Mesendoderm (in vitro differentiated cells): Measurements from ENCODE around the gene RNGTT.

Source experiments
- DNase-seq: peaks from one replicate; pipeline ENCODE4 v3.0.0; 2013
- H2AK5ac ChIP-seq: 2 replicates; pipeline ENCODE4 v1.6.1; 2013; ENCODE audit warnings: low read length, inconsistent platforms
- H2BK120ac ChIP-seq: 2 replicates; pipeline ENCODE4 v1.6.1; 2013; ENCODE audit warnings: low read depth, mild to moderate bottlenecking, low read length, moderate library complexity, mixed read lengths
- H2BK15ac ChIP-seq: replicated peaks from 2 replicates; pipeline ENCODE4 v1.6.1; 2013; ENCODE audit warnings: low read depth, mild to moderate bottlenecking, moderate library complexity
- H2BK5ac ChIP-seq: 2 replicates; pipeline ENCODE4 v1.6.1; 2013; ENCODE audit warnings: low read length, inconsistent platforms
- H3K18ac ChIP-seq: 2 replicates; pipeline ENCODE4 v1.6.1; 2013; ENCODE audit warnings: mild to moderate bottlenecking, low read length, mixed read lengths
- H3K23ac ChIP-seq: one replicate; pipeline ENCODE4 v1.6.1; 2013; ENCODE audit warnings: low read length
- H3K27ac ChIP-seq: 2 replicates; pipeline ENCODE4 v1.5.1; 2013; ENCODE audit warnings: low read depth, mild to moderate bottlenecking, inconsistent platforms, low read length, moderate library complexity
- H3K27me3 ChIP-seq: 2 replicates; pipeline ENCODE4 v1.6.1; 2013; ENCODE audit warnings: low read length, control low read depth, mild to moderate bottlenecking, inconsistent platforms; ENCODE audit not compliant: insufficient read depth, poor library complexity
- H3K36me3 ChIP-seq: 2 replicates; pipeline ENCODE4 v1.6.1; 2013; ENCODE audit warnings: low read length, inconsistent platforms; ENCODE audit not compliant: control insufficient read depth, insufficient read depth
- H3K4ac ChIP-seq: one replicate; pipeline ENCODE4 v1.6.1; 2013; ENCODE audit warnings: low read depth, mild to moderate bottlenecking, low read length, moderate library complexity
- H3K4me1 ChIP-seq: 2 replicates; pipeline ENCODE4 v1.6.1; 2013; ENCODE audit warnings: low read depth, low read length, inconsistent platforms; ENCODE audit not compliant: control insufficient read depth
- H3K4me2 ChIP-seq: 2 replicates; pipeline ENCODE4 v1.6.1; 2013; ENCODE audit warnings: low read length
- H3K4me3 ChIP-seq: 2 replicates; pipeline ENCODE4 v1.5.1; 2013; ENCODE audit warnings: mild to moderate bottlenecking, low read length
- H3K56ac ChIP-seq: one replicate; pipeline ENCODE4 v1.6.1; 2013; ENCODE audit warnings: low read length
- H3K79me1 ChIP-seq: 2 replicates; pipeline ENCODE4 v1.6.1; 2013; ENCODE audit warnings: low read length, inconsistent platforms
- H3K79me2 ChIP-seq: 2 replicates; pipeline ENCODE4 v1.6.1; 2013; ENCODE audit warnings: mild to moderate bottlenecking, low read length; ENCODE audit not compliant: control insufficient read depth, insufficient read depth
- H3K9ac ChIP-seq: 2 replicates; pipeline ENCODE4 v1.6.1; 2013; ENCODE audit warnings: low read length, inconsistent platforms
- H4K5ac ChIP-seq: one replicate; pipeline ENCODE4 v1.6.1; 2013; ENCODE audit warnings: low read length
- H4K8ac ChIP-seq: one replicate; pipeline ENCODE4 v1.6.1; 2013; ENCODE audit warnings: low read depth, mild to moderate bottlenecking, control low read depth, low read length, moderate library complexity
- WGBS: extraction: QIAGEN DNeasy Blood & Tissue Kit; methylation state at CpG from one replicate; pipeline ENCODE4 v1.1.7; 2013; ENCODE audit warnings: low lambda C conversion rate, missing lambda C conversion rate; ENCODE audit not compliant: insufficient coverage; ENCODE audit errors: extremely low coverage; 5-methylcytosine and 5-hydroxymethylcytosine counted together

RNGTT gene

GRCh38 chr6:88921734-88922133, 41.7 kb downstream of the RNGTT start:
- Histone ChIP-seq H3K4me3 (no peak overlapping the region), H2BK5ac (no peak overlapping the region), H3K4ac (no peak overlapping the region), H3K79me1 (no peaks in the 10 kb centered on the region), H3K9ac (no peak overlapping the region), H3K23ac (no peak overlapping the region), H3K4me2 (no peak overlapping the region), H3K27me3 (no peaks in the 10 kb centered on the region), H2AK5ac (no peak overlapping the region), H4K5ac (no peak overlapping the region), H3K27ac (no peak overlapping the region), H3K4me1 (no peaks in the 10 kb centered on the region), H2BK120ac (no peak overlapping the region), H2BK15ac (no peak overlapping the region), H3K56ac (no peak overlapping the region), H3K36me3 (no peaks in the 10 kb centered on the region), H3K18ac (no peak overlapping the region), H3K79me2 (no peaks in the 10 kb centered on the region), H4K8ac (no peak overlapping the region)
- no CpG with 5 or more reads among the region's 1 CpG for WGBS
- no peak for DNase-seq

DNA sequence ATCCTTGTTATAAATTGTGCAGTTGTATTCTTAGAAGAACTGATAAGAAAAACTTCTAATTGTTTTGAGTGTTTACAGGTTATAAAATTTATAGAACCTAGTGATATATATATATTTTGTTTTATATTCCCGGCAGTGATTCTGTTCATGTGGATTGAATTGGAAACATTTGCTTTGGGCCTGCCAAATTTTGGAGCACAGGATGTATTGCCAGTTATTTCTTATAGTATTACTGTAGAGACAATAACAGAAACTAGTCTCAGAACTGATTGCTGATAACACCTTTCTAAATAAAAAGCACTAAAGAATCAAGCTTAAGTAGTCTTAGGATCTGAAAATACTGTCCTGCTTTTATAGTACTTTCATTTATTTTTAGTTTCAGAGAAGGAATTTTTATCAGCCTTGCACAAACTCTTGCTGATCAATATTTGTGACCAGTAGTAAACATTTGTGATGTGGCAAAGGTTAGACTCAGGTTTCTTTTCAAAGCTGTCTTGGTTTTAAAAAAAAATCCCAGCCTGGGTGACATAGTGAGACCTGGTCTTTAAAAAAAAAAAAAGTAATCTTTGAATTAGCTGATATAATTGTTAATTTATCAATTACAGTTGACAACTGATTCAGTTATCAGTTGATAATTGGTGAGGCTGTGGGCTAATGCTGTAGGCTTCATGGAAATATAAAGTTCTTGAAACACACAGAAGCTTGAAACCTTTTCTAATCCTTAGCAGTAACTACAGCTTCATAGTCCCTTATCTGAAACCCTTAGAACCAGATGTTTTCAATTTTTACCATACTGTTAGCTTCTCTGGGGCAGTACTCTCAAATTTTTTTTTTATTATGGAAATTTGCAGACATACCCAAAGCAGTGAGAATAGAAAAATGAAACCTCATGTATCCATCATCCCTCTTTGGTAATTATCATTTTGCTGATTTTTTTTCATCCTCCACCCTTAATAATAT, 42.4 kb downstream of the RNGTT start:
- no peak overlapping the region for H4K8ac ChIP-seq
- no peaks in the 10 kb centered on the region for H3K79me1 ChIP-seq
- H3K18ac ChIP-seq = no peak overlapping the region
- no peaks in the 10 kb centered on the region for H3K4me1 ChIP-seq
- no peak overlapping the region for H3K27ac ChIP-seq
- H2AK5ac ChIP-seq = no peak overlapping the region
- DNase-seq = peak; percentile 13
- H4K5ac ChIP-seq = no peak overlapping the region
- no peak overlapping the region for H3K23ac ChIP-seq
- no peak overlapping the region for H2BK120ac ChIP-seq
- H3K36me3 ChIP-seq = no peaks in the 10 kb centered on the region
- no peaks in the 10 kb centered on the region for H3K27me3 ChIP-seq
- H3K4ac ChIP-seq = no peak overlapping the region
- H3K4me3 ChIP-seq = no peak overlapping the region
- no peak overlapping the region for H3K4me2 ChIP-seq
- H3K56ac ChIP-seq = no peak overlapping the region
- WGBS = no CpG with 5 or more reads among the region's 1 CpG
- H2BK5ac ChIP-seq = no peak overlapping the region
- no peaks in the 10 kb centered on the region for H3K79me2 ChIP-seq
- H3K9ac ChIP-seq = no peak overlapping the region
- H2BK15ac ChIP-seq = no peak overlapping the region

DNA sequence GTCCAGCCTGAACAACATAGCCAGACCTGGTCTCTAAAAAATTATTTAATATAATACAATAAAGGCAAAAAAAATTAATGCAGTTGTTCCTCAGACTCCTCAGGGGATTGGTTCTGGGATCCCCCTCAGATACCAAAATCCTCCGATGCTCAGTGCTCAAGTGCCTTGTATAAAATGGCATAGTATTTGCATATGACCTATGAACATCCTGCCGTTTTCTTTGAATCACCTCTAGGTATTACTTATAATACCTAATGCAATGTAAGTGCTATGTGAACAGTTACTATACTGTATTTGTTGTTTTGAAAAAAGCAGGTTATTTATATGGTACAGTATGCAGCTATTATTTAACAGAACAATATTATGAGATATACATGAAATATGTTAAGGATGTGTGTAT, 43.3 kb downstream of the RNGTT start:
- DNase-seq = no peak
- Histone ChIP-seq H3K79me2 (no peaks in the 10 kb centered on the region), H2BK15ac (no peak overlapping the region), H3K79me1 (no peaks in the 10 kb centered on the region), H2BK5ac (no peak overlapping the region), H3K23ac (no peak overlapping the region), H3K4ac (no peak overlapping the region), H2AK5ac (no peak overlapping the region), H3K36me3 (no peaks in the 10 kb centered on the region), H3K9ac (no peak overlapping the region), H3K27ac (no peak overlapping the region), H3K56ac (no peak overlapping the region), H2BK120ac (no peak overlapping the region), H3K4me1 (no peaks in the 10 kb centered on the region), H3K18ac (no peak overlapping the region), H4K5ac (no peak overlapping the region), H3K4me3 (no peak overlapping the region), H3K27me3 (no peaks in the 10 kb centered on the region), H4K8ac (no peak overlapping the region), H3K4me2 (no peak overlapping the region)
- no CpG with 5 or more reads among the region's 2 CpGs for WGBS

GRCh38 chr6:88919032-88919431, 44.4 kb downstream of the RNGTT start:
- no peaks in the 10 kb centered on the region for H3K27me3 ChIP-seq
- H3K4me3 ChIP-seq = no peak overlapping the region
- no CpG with 5 or more reads among the region's 1 CpG for WGBS
- no peak overlapping the region for H3K4ac ChIP-seq
- no peaks in the 10 kb centered on the region for H3K4me1 ChIP-seq
- H2BK15ac ChIP-seq = no peak overlapping the region
- no peak overlapping the region for H2BK120ac ChIP-seq
- no peaks in the 10 kb centered on the region for H3K79me1 ChIP-seq
- no peak overlapping the region for H3K27ac ChIP-seq
- H4K5ac ChIP-seq = no peak overlapping the region
- no peaks in the 10 kb centered on the region for H3K36me3 ChIP-seq
- H3K79me2 ChIP-seq = no peaks in the 10 kb centered on the region
- H3K9ac ChIP-seq = no peak overlapping the region
- H3K23ac ChIP-seq = no peak overlapping the region
- no peak overlapping the region for H2AK5ac ChIP-seq
- no peak overlapping the region for H3K18ac ChIP-seq
- no peak overlapping the region for H2BK5ac ChIP-seq
- no peak overlapping the region for H4K8ac ChIP-seq
- H3K56ac ChIP-seq = no peak overlapping the region
- no peak overlapping the region for H3K4me2 ChIP-seq
- DNase-seq = peak; percentile 5

DNA sequence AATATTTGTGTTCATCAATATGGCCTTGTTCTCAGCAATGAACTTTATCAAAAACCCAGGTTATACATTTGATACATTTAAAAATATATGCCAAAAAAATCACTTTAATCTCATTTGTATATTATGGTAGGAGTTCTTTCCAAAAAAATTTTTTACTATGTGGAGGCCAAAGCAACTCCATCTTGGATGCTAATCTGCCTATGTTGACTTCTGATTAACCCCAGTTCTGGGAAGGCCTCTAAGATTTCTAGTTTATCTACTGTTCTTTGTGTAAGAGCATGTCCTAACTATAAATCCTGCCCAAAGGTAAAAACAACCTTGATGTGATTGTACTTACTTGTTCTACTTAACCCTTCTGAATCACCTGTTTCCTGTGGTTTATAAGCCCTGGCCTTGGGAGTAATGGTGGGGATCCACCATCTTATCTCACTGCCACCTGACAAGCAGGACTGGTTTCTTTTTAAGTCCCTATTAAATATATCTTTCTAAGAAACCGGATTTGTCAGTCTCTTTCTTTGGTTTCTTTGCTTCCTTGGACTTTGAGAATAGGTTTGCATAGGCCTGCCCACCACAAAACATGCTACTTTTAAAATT, 46.7 kb downstream of the RNGTT start:
- Histone ChIP-seq H3K4ac (no peak overlapping the region), H4K5ac (no peak overlapping the region), H3K79me1 (peaks cover 1% of the 10 kb centered on the region), H3K36me3 (no peaks in the 10 kb centered on the region), H2BK120ac (no peak overlapping the region), H3K27ac (no peak overlapping the region), H2AK5ac (no peak overlapping the region), H3K23ac (no peak overlapping the region), H3K79me2 (no peaks in the 10 kb centered on the region), H3K4me1 (no peaks in the 10 kb centered on the region), H3K27me3 (no peaks in the 10 kb centered on the region), H3K4me2 (no peak overlapping the region), H4K8ac (no peak overlapping the region), H3K9ac (no peak overlapping the region), H3K18ac (no peak overlapping the region), H2BK15ac (no peak overlapping the region), H2BK5ac (no peak overlapping the region), H3K56ac (no peak overlapping the region), H3K4me3 (no peak overlapping the region)
- no CpG with 5 or more reads among the region's 1 CpG for WGBS
- no peak for DNase-seq
